Transverse colon (tissue), 4 donors: ENCODE measurements around the gene ADCY1.

Experiments used
- POLR2A ChIP-seq: fragments of 450-650 bp; IDR thresholded peaks from one replicate; pipeline ENCODE4 v1.6.1; 2016; ENCODE audit warnings: antibody characterized with exemption, mild to moderate bottlenecking, moderate library complexity
- POLR2AphosphoS5 ChIP-seq, 3 donors: sonication (generic); formaldehyde crosslinking; IDR thresholded peaks; one replicate each; pipeline ENCODE4 v1.6.1; 2016; ENCODE audit warnings: antibody characterized with exemption in 3 of 3
- TF ChIP-seq, protein P1 (sequence below), 5 experiments: fragments of 200-600 bp in 3 of 5; fragments of 450-650 bp in 2 of 5; sonication (generic) in 3 of 5; IDR thresholded peaks; 1 replicate in 2 of 5; 2 replicates in 3 of 5; pipeline ENCODE4 v1.5.1; 2016 to 2017; ENCODE audit warnings: antibody characterized with exemption in 5 of 5, inconsistent platforms in 3 of 5, mild to moderate bottlenecking in 2 of 5, moderate library complexity in 1 of 5

DNA sequence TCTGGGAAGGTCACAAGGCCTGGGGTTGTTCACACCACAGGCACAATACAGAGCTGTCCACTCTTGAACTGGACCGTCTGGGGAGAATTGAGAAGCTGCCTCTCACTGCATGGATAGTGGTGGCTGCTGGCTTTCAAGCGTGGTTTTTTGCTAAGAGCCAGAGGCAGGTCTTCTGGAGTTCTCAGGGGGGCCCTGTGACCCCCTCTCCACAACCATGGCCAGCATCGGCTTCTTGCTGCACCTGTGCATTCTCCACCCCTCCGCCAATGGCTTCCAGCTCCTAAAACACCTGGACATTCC lies 140.3 kb downstream of the ADCY1 start:
- TF ChIP-seq, protein P1, sequence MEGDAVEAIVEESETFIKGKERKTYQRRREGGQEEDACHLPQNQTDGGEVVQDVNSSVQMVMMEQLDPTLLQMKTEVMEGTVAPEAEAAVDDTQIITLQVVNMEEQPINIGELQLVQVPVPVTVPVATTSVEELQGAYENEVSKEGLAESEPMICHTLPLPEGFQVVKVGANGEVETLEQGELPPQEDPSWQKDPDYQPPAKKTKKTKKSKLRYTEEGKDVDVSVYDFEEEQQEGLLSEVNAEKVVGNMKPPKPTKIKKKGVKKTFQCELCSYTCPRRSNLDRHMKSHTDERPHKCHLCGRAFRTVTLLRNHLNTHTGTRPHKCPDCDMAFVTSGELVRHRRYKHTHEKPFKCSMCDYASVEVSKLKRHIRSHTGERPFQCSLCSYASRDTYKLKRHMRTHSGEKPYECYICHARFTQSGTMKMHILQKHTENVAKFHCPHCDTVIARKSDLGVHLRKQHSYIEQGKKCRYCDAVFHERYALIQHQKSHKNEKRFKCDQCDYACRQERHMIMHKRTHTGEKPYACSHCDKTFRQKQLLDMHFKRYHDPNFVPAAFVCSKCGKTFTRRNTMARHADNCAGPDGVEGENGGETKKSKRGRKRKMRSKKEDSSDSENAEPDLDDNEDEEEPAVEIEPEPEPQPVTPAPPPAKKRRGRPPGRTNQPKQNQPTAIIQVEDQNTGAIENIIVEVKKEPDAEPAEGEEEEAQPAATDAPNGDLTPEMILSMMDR (IDR thresholded peaks at IDR 0.05) = no peak
- TF ChIP-seq POLR2AphosphoS5 (IDR thresholded peaks at IDR 0.05) (no peak), POLR2A (no peak)
